Psoas muscle (tissue), 8 donors: ENCODE measurements around the gene PPP1R2C. TPM values are rescaled to one million over a fixed set of nuclear protein-coding genes. Genes with fewer than 3 reads are reported as not detected.

Experiments used
- ATAC-seq, 4 donors: fragments of 200-7000 bp; cut with Tn5 transposase; one replicate each; pipeline ENCODE4 v1.9.1; 2020; ENCODE audit warnings: moderate library complexity in 3 of 4, mild to moderate bottlenecking in 2 of 4
- DNase-seq, 2 donors: peaks; one replicate each; pipeline ENCODE4 v3.0.0-alpha.2; 2020
- H3K27ac ChIP-seq: fragments of 200-600 bp; one replicate; pipeline ENCODE4 v1.8.0; 2022
- H3K27me3 ChIP-seq, 3 donors: fragments of 200-600 bp in 1 of 3; one replicate each; pipeline versions ENCODE4 v1.6.1 to v1.8.0; 2013 to 2022; ENCODE audit warnings: low read length in 2 of 3, mild to moderate bottlenecking in 2 of 3, moderate library complexity in 1 of 3; ENCODE audit not compliant: insufficient read depth in 3 of 3
- H3K36me3 ChIP-seq, 2 donors: fragments of 200-600 bp in 1 of 2; one replicate each; pipeline versions ENCODE4 v1.6.1 to v1.8.0; 2013 to 2022; ENCODE audit warnings: low read depth in 1 of 2, mild to moderate bottlenecking in 1 of 2, moderate library complexity in 1 of 2; ENCODE audit not compliant: insufficient read depth in 1 of 2
- H3K4me1 ChIP-seq: fragments of 200-600 bp; one replicate; pipeline ENCODE4 v1.8.0; 2022
- H3K4me3 ChIP-seq: fragments of 200-600 bp; one replicate; pipeline ENCODE4 v1.8.0; 2022; ENCODE audit warnings: mild to moderate bottlenecking
- H3K9me3 ChIP-seq: fragments of 200-600 bp; one replicate; pipeline ENCODE4 v1.8.0; 2022
- whole genome bisulfite sequencing, 3 donors: extraction: QIAGEN DNeasy Blood & Tissue Kit; methylation state at CpG; one replicate each; pipeline versions ENCODE4 v1.1.6 to v1.1.7; 2013; 5-methylcytosine and 5-hydroxymethylcytosine counted together
- intact Hi-C, 2 donors: fragments of 100-400 bp; cut with DNase I; formaldehyde crosslinking; loops; one replicate each; pipeline versions ENCODE4 v1.11.0 to v1.14.2; 2022
- polyA plus RNA-seq, 3 donors: library from polyadenylated mRNA; stranded (reverse); fragments of 200-250 nt; gene quantifications; one replicate each; pipeline ENCODE4 v1.2.3, GENCODE V29; 2013
- total RNA-seq, 4 donors: library from RNA; stranded (reverse); fragmentation: NEBNext Ultra II Directional in 2 of 4; extraction: Animal tissue kit (Norgen Biotek cat#: 25700) in 2 of 4; gene quantifications; one replicate each; pipeline versions ENCODE4 v1.2.1 to v1.2.4, GENCODE V29; 2021 to 2023
- TF ChIP-seq, protein P1 (sequence below): fragments of 200-600 bp; IDR thresholded peaks from one replicate; pipeline ENCODE4 v1.8.0; 2022; ENCODE audit warnings: antibody characterized with exemption
- donor health status: healthy with polysubstance abuse.
- donor health status: DM: no; HTN: no; CAD: no; lungs with moderate emphysema.
- donor health status: Bipolar disorder and iron deficiency.
- donor health status: healthy.
- donor health status: DM: yes; HTN: yes; CAD: no.
- donor health status: DM: no; HTN: no; CAD: no.
- donor health status: DM: no; HTN: no; CAD: no.
- donor health status: DM: yes; HTN: yes; CAD: no.

The PPP1R2C gene
- total and polyA plus RNA-seq, 7 donors, result not detected

DNA sequence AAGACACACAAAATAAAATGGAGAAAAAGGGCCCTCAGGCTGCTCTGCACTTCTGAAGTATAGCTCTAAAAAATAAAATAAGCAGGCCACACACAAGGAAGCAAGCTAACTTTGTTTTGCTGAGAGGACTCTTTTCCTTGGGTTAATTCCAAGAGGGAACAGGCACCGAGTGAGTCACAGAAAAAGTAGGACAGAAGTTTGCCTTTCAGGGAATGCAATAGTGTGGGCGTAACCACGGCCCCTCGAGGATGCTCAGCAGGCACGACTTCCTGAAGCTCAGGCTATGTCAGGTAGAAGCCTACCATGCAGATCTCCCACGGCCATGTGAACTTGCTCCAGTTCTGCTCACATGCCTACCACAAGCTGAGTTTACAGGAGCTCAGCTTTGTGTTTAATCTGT is 22.1 kb downstream of the PPP1R2C start:
- peak in 3 of 4 donors; percentile 27 to 40 (median 28) for ATAC-seq
- Histone ChIP-seq H3K4me3 (no peak overlapping the region), H3K27ac (no peak overlapping the region), H3K36me3 (no peaks in the 10 kb centered on the region), H3K27me3 (peaks cover 0 to 10% (median 0%) of the 10 kb centered on the region in 3 donors), H3K4me1 (no peaks in the 10 kb centered on the region), H3K9me3 (no peaks in the 10 kb centered on the region)
- intact Hi-C loops, result no loop called here
- DNase-seq, result peak; percentile 41 to 62
- WGBS, 3 donors, result 20 to 47% (median 35%) methylated on average over 6 of the region's 6 CpGs
- TF ChIP-seq, protein P1, sequence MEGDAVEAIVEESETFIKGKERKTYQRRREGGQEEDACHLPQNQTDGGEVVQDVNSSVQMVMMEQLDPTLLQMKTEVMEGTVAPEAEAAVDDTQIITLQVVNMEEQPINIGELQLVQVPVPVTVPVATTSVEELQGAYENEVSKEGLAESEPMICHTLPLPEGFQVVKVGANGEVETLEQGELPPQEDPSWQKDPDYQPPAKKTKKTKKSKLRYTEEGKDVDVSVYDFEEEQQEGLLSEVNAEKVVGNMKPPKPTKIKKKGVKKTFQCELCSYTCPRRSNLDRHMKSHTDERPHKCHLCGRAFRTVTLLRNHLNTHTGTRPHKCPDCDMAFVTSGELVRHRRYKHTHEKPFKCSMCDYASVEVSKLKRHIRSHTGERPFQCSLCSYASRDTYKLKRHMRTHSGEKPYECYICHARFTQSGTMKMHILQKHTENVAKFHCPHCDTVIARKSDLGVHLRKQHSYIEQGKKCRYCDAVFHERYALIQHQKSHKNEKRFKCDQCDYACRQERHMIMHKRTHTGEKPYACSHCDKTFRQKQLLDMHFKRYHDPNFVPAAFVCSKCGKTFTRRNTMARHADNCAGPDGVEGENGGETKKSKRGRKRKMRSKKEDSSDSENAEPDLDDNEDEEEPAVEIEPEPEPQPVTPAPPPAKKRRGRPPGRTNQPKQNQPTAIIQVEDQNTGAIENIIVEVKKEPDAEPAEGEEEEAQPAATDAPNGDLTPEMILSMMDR, result no peak

DNA sequence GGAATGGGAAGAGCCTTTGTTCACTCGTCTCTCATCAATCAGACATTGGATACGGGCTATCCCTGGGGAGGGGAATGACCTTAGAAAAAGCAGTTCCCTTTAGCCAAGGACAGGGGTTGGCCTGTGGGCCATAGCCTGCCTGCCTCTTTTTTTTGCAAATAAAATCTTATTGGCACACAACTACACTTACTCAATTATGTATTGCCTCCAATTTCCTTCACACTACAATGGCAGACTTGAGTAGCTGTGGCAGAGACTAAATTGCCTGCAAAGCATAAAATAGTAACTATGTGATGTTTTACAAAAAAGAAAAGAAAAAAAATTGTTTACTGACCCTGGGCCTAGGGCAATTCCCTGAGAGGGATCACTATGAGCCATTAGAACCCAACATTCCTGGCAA is 23.4 kb downstream of the PPP1R2C start:
- no peaks in the 10 kb centered on the region for H3K4me1 ChIP-seq
- TF ChIP-seq, protein P1, result no peak
- no peaks in the 10 kb centered on the region for H3K9me3 ChIP-seq
- intact Hi-C loops, result no loop called here
- H3K27ac ChIP-seq, result no peak overlapping the region
- DNase-seq (no peak), ATAC-seq (no peak)
- H3K4me3 ChIP-seq, result no peak overlapping the region
- H3K36me3 ChIP-seq, result no peaks in the 10 kb centered on the region
- peaks cover 0 to 12% (median 0%) of the 10 kb centered on the region in 3 donors for H3K27me3 ChIP-seq
- 28 to 59% (median 32%) methylated on average over 2 of the region's 2 CpGs for WGBS, 3 donors

DNA sequence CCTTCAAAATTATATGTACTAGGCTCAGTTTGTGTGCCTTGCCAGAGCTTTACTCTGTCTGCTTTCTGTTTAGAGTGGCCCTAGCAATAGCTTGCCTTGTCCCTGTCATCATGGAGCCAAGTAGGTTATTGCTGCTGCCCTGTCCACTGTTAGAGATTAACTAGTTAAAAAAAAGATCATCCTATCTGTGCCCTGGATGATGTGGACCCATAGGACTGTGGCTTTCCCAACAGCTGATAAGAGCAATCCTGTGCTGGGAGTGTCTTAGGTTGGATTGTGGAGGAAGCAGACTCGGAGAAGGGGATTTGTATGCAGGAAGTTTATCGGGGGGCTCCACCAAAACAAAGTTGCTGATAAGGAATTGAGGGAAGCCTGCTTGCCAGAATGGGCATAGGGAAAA is 23.8 kb downstream of the PPP1R2C start:
- Histone ChIP-seq H3K27ac (no peak overlapping the region), H3K4me3 (no peak overlapping the region), H3K36me3 (no peaks in the 10 kb centered on the region), H3K4me1 (no peaks in the 10 kb centered on the region), H3K9me3 (no peaks in the 10 kb centered on the region), H3K27me3 (peaks cover 0 to 12% (median 0%) of the 10 kb centered on the region in 3 donors)
- ATAC-seq (no peak), DNase-seq (no peak)
- intact Hi-C loops, result no loop called here
- TF ChIP-seq, protein P1, result no peak
- 53 to 79% (median 78%) methylated on average over 2 of the region's 2 CpGs for WGBS, 3 donors

DNA sequence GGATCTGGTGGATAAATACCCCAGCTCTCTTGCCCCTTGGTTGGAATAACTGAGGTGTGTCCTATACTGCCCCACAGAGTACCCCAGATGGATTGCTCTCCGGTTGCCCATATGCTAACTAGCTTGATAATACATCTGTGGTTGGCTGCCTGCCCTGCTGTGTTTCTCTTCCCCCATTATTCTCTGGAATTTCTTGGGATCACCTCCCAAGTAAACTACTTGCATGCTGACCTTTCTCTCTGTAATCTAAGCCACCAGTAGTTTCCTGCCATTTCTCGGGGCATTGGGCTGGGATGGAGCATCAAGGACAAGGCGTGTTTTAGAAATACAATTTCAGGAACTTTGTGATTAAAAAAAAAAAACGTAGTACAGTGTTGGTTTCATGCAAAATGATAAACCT is 25.2 kb downstream of the PPP1R2C start:
- 38 to 43% (median 38%) methylated on average over 4 of the region's 4 CpGs for WGBS, 3 donors
- H3K4me1 ChIP-seq, result no peaks in the 10 kb centered on the region
- DNase-seq, result no peak

DNA sequence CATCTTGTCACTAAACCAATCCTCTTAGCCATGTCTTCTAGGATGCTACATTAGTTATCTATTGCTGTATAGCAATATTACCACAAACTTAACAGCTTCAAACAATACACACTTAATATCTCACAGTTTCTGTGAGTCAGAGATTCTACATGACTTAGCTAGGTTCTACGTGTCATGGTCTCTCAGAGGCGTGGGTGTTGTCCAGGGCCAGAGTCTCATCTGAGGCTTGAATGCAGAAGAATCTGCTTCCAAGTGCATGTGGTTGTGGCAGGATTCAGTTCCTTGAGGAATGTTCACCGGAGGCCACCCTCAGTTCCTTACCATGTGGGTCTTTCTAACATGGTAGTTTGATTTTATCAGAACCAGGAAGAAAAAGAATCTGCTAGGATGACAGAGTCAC is 26.4 kb downstream of the PPP1R2C start:
- DNase-seq (no peak), ATAC-seq (no peak)
- no peaks in the 10 kb centered on the region for H3K4me1 ChIP-seq
- H3K9me3 ChIP-seq, result no peaks in the 10 kb centered on the region
- H3K27ac ChIP-seq, result no peak overlapping the region
- no peak overlapping the region for H3K4me3 ChIP-seq
- intact Hi-C loops, result no loop called here
- H3K27me3 ChIP-seq, result peaks cover 0 to 9% (median 0%) of the 10 kb centered on the region in 3 donors
- WGBS, 3 donors, result 84 to 96% (median 91%) methylated on average over 3 of the region's 3 CpGs
- TF ChIP-seq, protein P1, result no peak
- H3K36me3 ChIP-seq, result no peaks in the 10 kb centered on the region

More for the DNA sequence above, 25.2 kb downstream of the PPP1R2C start:
- ATAC-seq, result no peak
- TF ChIP-seq, protein P1, result no peak
- H3K4me3 ChIP-seq, result no peak overlapping the region
- H3K27ac ChIP-seq, result no peak overlapping the region
- H3K9me3 ChIP-seq, result no peaks in the 10 kb centered on the region
- peaks cover 0 to 9% (median 0%) of the 10 kb centered on the region in 3 donors for H3K27me3 ChIP-seq
- intact Hi-C loops, result no loop called here
- no peaks in the 10 kb centered on the region for H3K36me3 ChIP-seq
